ENCODE results near the gene PPP1R1C.
"Not testable (repeated sequence)": the region's sequence is repeated elsewhere in the genome, so short reads cannot be mapped to it uniquely, and the experiment has no call there.

The PPP1R1C gene

DNA sequence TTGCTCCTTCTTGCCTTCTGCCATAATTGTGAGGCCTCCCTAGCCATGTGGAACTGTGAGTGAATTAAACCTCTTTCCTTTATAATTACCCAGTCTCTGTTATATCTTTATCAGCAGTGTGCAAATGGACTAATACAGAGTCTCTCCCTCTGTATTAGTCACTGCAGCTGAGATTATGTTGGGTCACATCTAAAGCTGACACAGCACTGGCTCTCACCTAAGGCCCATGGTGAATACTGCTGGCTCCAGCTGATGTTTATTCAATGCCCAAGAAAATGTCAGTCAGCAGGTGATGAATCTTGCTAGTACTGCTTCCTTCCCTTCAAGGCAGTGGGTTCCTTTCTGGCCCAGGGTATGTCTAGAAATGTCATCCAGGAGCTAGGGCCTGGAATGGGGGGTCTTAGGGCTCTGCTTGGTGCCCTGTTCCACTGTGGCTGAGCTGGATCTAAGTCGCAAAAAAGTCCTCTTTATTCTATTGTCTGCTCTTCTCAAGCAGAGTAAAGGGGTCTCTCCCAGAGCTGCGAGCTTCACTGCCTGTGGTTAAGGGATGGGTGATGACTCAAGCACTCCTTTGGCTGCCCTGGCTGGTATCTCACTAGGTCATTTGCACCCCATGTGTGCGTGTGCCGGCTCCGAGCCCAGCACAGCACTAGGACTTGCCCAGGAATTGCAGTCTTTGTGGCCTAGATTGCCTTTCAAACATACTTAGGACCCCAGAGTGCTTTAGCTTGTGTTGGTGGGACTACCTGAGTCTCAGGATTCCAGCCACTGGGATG lies 29.9 kb downstream of the PPP1R1C start:
- DNase-seq = no peak

DNA sequence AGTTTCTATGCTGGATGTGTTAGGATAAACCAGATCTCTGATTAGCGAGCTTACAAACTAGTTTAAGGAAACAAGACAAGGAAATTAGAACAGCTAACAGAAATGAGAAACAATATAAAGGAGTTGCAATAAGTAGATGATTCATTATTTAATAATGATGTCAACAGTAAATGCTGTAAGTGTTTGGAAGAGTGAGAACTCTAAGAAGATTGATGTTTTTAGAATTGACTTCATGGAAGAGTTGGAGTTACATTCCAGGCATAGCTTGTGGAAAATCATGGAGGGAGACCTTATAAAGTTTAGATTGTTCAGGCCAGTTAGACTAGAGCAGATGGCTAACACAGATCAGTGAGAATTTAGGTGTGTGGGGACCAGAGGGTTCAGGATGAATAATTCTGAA lies 32.6 kb downstream of the PPP1R1C start:
- DNase-seq = no peak

DNA sequence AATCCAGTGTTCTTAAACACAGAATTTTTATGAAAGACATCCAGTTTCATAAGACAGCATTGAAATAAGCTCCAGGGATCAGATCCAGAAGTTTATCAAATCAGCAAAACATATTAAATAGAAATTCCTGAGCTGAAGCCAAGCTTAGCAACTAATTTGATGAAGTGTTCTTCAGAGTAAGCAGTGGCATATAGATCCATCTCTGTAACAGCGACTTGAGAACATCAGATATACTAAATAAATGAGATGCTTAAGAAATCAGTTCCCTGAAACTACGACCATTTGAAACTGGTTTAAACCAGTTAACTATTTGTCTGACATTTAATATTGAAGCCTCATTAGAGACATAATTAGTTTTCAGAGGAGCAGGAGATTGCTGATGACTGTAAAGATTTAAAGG lies 34.1 kb downstream of the PPP1R1C start:
- no peak for DNase-seq

DNA sequence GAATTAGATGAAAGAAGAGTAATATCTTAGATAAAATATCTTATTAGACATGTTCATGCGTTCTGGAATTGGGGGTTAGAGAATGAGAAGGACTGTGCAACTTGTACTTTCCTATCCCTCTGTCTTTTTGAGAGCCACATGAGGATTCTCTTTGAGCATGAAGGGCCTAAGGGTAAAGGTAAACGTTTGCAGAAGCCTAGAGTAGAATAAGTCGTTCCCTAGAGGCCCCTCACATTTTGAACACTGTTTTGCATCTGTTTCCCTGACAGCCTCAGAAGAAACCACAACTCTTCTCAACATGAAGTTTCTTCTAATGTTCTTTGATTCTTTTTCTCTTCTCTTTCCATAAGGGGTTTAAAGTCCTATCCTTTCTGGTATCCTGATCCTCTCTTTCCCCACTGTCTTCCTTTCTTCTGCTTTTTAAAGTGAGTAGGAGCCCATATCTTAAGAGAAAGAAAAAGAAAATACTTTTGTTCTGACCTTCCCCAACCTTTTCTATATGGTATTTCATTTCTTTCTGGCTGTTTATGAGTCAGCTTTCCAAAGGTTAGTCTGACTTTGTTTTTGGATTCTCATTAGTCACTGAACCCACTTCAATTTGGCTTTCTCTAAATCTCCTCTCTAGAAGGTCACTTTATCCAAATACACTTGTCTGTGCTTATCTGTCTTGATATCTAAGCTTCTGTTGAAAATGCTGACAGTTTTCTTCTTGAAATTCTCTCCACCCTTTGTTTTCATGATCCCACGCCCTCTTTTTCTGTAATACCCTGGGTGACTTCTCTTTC lies 34.8 kb downstream of the PPP1R1C start:
- no peak for DNase-seq

DNA sequence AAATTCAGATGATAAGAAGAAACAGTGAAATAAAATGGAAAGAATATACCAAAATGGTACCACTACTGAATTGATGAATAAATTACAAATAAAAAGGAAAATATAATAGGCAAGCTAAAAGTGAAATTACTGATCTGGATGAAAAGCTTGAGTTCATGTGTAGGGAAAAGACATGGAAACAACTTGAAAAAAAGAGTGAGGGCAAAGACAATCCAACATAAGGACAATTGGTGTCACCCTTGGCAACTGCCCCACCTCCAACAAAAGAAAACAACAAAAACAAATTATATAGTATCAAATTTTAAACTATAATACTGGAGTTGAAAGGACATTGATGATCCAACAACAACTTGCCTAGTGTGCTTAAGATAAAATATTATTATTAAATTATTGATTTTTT lies 37.6 kb downstream of the PPP1R1C start:
- no peak for DNase-seq

DNA sequence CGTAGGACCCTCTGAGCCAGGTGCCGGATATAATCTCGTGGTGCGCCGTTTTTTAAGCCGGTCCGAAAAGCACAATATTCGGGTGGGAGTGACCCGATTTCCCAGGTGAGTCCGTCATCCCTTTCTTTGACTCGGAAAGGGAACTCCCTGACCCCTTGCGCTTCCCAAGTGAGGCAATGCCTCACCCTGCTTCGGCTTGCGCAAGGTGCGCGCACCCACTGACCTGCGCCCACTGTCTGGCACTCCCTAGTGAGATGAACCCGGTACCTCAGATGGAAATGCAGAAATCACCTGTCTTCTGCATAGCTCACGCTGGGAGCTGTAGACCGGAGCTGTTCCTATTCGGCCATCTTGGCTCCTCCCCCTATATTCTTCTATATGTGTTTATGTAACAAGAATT lies 45.2 kb downstream of the PPP1R1C start:
- DNase-seq = not testable (repeated sequence)

DNA sequence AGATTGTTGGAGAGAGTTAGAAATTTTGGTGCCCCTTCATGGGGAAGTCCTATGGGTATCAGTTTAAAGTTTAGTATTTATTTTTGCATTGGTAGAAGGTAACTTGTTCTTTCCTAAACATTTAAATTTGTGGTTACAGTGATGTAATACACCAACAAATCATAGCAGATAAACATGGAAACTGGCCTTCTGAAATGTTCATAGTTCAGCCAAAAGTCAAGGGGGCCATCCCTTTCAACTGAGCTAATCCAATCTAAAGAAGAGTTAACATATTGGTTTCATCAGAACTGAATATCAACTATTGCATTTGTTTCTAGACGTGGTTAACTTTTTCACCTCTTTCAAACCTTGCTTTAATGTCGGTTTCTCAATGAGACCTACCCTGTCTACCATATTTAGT lies 46.3 kb downstream of the PPP1R1C start:
- DNase-seq = no peak

DNA sequence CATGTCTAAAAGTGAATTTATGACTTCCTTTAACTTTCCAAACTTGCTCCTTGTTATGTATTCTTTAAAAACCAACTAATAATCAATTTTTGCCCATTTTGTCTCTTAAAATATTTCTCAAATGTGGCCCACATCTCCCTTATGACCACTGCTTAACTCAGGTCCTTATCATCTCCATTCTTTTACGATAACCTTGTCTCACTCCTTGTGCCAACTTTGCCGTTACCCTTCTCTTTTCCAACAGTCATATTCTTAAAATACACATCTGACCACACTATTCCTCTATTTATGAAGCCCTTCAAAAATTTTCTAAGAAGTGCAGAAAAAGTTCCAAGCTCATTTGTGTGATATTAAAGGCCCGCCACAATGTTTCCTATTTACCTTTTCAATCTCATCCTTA lies 47.8 kb downstream of the PPP1R1C start:
- DNase-seq = no peak

DNA sequence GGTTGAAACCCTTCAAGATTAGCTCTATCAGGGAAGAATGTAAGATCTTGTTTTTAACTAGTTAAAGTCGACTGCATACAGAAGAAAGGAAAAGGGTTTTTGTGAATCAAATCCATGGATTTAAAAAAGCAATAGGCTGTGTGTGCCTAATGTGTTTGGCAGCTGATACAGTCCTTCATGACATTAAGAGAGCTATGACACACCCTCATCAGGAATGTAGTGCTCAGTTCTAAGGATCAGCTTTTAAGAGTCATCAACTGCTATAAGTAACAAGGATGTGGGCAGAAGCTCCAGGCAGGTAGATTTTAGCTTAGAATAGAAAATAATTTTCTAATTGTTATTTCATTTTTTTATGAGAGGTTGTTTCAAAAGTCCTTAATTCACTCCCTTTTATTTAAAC lies 52.9 kb downstream of the PPP1R1C start:
- DNase-seq = no peak

DNA sequence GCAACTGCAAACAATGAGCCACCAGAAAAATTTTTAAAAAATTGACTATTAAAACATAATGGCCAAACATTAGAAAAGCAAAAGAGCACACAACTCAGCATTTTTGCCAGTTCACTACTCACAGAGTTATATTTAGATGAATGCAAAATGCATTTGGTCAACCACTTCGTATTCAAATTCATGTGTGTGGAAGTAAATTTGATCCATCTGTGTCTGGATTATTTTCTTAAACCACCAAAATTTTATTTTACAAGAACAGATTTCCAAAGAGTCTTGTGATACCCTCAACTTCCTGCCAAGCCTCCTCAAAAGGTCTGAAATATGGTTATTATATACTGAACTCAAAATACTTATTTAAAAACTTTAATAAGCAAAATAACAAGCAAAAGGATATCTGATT lies 57.4 kb downstream of the PPP1R1C start:
- no peak for DNase-seq

DNA sequence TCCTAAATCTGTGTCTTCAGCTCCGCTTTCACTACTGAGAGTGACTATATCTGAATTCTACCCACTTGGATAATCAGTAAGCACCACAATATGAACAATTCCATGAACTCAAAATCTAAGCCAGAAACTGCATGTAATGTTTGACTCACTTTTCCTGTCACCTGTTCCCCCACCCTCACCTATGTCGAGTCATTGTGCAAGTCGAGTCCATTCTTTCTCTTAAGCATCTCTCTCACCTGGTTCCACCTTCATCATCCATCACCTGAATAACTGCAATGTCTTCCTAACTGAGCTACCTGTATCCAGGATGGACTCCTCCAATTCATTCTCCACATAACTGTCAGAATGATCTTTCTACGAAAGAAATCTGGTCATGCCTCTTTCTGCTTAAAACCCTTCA lies 58.2 kb downstream of the PPP1R1C start:
- no peak for DNase-seq

DNA sequence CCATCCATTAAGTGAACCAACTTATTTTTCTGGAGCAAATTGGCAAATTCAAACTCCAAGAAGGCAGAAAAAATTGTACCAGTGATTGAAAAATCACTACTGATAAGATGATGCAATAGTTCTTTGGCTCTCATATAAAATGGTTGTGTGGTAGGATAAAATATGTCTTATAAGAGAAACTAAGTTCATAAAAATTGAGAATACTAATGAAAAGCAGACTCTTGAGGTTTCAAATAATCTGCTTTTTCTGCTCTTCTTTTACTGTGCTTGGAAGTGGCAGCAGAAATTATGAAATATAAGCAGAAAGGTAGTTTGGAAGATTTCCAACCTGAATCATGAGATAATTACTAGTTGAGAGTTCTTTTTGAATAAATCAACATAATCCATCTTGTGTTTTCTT lies 61.9 kb downstream of the PPP1R1C start:
- DNase-seq = no peak

DNA sequence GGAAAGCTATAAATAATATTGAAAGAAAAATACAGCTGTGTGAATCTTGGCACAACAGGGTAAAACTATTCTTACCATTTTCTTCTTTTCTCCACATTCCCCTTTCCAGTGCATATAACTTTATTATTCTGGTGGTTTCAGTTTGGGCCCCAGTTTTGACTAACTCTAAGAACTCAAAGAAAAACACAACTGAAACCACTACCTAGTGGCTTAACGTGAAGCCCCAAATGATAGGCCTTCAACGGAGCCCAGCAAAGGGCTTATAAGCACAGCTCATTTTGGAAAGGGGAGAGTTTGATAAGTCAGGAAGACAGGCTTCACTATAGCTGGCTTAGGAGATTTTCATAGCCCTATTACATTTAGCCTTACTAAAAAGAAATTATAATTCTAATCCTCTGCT lies 62.4 kb downstream of the PPP1R1C start:
- no peak for DNase-seq

DNA sequence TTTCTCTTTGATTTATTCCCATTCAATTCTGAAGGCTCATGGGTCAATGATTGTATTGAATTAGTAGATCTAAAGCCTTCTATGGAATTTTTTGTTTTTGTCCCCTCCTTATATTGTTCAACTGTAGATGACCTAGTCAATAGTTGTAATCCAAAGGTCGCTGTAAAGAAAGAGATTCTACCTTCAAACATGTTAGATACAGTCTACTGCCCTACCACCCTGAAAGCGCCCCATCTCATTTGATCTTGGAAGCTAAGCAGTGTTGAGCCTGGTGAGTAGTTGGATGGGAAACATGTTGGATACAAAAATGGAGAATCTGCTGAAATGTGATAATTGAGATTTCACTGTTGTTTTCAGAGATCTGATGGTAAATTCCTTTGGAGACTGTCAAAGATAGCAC lies 63.0 kb downstream of the PPP1R1C start:
- no peak for DNase-seq

DNA sequence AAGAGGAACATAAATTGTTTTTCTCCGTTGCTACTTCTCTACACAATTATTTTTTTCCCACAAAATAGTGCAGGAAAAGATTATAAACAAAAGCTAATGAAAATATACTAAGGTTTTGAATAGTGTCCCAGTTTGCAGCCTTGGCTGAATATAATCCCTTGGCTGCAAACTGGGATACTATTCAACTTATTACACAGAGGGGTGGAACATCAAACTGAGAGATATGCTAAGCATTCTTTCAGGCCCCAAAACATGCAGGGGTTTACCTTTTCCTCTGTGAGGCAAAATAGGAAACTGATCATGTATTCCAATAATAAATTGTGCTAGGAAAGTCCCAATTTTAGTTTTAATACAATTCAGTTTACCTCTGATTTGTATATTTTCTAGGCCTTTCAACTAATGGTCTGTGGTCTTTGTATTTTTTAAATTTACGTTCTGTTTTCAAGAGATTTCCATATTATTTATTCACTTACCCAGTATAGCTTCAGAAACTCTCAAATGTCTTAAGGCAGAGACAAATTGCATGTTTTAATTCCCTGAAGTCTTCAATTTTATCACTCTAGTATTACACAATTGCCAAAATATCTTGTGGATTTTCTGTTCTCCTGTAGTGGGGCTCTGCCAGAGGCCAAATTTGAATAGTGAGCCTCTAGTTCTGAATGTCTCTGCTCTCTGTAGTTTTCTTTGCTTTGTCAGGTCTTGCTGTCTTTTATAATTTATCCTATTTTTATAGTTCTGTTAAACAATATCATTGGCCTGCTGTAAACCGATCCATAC lies 63.9 kb downstream of the PPP1R1C start:
- no peak for DNase-seq

DNA sequence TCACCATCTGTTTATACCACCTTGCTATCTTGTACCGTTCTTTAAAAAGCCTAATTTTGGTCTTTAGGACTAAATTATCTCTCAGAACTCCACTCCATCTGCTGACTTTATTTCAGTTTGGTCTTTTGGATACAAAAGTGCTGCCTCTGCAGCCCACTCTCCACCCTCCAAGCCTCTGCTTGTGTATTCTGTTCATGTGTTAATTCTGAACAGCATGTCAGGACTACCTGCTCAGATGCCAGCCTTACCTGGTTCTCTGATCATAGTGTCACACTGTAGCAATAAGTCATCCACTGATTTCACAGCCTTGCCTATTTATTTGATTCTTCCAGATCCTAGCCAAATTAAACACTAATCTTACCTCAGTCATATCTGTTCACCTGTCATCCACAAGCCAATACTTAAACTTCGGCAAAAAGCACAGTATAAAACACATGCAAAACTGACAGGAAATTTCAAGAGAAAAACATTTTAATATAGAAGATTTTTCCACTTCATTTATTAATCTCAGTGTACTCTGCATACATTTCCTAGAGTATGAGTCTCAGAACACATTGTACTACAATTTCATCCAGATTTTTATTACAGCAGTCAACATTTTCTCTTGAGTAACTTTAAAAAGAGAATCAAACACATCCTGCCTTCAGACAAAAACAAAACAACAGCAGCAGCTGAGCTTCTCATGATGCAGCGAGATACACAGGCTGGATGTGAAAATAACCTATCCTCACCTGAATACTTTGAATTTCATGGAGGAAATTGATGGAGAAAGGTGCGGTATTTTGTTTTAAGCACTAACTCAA lies 64.9 kb downstream of the PPP1R1C start:
- DNase-seq = peak; percentile 1

DNA sequence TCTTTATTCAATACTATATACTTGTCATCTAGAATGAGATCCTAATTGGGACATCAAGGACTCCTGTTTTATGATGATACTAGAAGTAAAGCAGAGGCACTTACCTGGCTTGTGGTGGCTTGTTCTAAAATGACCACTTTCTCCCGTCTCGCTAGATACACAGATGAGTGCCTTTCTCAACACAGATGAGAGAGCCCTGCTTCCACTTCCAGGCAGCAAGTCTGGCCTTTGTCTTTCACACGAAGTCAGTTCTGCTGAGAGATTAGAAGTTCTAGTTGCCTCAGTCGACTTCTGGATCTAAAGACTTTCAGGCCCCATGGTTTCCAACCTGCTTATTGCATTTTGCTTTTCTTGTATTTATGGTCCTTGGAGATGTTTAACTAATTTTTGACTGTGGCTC lies 70.3 kb downstream of the PPP1R1C start:
- DNase-seq = no peak

DNA sequence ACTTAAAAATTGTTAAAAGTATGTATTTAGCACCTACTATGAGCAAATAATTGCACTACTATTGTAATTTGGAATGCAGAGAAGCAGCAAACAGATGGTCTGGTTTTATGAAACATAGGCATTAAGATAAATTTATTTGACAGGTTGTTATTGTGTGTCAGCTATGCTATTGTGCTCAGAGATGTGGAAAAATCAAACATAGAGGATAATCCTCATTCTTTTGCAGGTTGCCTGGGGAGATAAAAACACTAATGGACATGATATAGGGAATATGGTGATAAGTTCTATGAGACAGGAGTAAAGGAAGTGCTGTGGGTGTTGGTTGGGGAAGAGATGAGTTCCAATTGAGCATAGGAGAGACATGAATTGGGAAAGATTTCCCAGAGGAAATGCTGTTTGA lies 71.3 kb downstream of the PPP1R1C start:
- no peak for DNase-seq

DNA sequence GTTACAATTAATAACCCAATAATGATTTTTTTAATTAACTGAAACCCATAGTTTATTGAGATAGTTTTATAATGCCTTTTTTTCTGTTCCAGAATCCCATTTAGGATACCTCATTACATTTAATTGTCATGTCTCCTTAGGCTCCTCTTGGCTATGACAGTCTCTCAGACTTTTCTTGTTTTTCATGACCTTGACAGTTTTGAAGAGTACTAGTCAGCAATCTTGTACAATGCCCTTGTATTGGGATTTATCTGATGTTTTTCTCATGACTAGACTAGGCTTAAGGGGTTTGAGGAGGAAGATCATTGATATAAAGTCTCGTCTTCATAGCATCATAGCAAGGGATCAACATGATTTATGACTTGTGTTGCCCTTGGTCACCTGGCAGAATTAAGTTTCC lies 72.4 kb downstream of the PPP1R1C start:
- no peak for DNase-seq

DNA sequence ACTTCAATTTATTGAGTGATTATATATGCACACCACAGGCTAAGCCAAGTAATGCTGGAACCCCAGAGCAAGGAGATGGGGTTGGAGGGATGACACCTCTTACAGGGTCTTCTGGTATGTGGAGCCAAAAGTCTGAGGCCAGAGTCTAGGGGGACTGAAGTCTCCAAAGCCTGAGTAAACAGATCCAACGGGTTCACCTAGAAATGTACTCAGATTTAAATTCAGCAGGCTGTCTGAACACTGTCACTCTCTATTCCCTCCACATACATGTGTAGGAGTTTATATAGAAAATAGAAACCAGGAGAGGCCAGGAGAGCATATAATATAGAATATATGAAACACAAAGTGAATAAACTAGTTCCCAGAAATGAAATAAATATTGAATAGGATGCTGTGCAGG lies 76.1 kb downstream of the PPP1R1C start:
- no peak for DNase-seq

DNA sequence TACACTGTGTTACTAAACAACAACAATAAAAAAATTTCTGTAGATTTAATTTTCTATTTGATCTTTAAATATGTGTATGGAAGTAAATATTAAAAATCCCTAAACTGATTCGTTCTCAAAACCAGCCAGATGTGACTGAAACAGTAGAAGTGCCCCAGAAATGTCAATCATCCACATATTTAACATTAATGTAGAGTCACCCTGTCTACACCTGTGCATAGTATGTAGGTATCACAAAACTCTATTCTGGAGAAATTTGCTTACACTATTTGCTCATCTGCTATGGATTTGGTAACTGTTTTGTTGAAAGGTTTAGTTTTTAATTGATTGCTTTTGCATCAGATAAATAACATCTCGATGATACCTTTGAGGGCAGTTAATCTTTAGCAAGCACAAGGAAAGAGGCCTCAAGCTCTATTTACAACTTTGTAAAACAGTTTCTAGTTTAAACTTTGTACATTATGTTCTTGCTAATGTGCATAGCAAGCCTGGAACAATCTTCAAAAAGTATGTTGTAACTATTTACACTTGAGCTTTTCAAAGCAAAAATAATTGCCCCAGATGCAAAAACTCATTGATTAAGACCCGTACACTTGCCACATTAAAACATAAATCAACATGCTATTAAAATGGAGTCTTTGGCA lies 76.8 kb downstream of the PPP1R1C start:
- no peak for DNase-seq

DNA sequence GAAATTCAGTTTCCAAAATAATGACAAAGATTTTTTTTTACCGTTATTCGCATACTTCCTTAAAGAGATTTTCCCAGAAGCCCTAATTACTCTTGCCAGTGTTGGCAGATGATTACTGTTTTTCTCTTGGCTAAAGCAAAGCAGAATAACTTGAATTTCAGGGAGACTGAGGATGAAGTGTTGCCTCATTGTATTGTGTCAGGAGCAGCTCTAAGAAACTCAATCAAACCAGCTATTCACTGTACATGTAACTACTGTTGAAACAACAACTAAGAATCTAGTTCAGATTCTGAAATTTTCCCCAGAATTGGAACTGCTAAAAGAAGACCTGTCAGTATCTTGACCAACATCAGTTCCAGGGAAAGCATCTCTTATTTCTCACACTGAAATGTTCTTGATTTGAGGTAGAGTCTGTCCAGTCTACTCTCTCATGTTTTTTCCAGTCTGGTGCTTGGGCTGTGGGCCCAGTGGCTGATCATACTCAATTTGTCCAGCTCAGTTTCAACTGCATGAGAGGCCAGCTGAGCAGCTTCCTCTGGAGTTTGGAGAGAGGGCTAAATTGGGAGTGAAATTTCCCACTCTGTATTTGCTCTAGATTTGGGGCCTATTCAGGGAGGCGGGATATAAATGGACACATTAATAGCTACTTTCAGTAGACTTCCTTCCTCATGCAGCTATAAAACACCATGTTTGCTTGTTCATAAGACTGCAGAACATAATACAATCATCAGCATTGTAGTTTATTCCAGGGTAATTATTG lies 78.5 kb downstream of the PPP1R1C start:
- no peak for DNase-seq
